Endometrium (tissue), 2 donors: Measurements from ENCODE around the gene POP7.

Source experiments
- FAIRE-seq: peaks from 2 replicates; lab custom pipeline; 2012; peaks lifted over from hg19 to GRCh38; lab: Jason Lieb, UNC
- donor health status: control.
- donor health status: control.

Gene POP7

DNA sequence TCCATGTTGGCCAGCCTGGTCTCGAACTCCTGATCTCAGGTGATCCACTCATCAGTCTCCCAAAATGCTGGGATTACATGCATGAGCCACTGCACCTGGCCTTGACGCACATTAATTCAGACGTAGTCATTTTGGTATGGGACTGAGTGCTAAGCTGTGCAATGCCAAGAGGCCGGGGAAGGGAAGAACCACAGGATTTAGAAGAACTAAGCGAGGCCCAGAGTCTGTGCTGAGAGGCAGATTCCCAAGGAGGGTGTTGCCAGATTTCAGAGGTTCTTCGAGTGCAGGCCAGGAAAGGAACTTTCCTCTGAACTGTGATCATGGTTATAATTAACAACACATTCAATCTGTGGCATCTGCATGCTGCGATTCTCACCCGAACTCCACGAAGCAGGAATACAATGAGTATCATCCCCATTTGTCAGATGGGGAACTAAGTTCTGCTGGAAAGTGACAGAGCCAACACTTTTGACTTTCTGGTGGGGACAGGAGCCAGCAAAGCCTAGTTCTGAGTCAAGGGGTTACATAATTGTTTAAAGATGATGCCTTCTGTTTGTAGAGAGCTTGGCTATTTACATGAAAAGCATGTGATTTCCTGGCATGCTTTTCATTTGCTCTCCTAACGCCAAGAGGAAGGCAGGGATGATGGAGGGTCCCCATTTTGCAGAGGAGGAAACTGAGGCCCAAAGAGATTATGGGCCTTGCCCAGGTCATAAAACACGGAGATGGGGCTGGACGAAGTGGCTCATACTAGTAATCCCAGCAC is 21.3 kb downstream of the POP7 start:
- no peak for FAIRE-seq

DNA sequence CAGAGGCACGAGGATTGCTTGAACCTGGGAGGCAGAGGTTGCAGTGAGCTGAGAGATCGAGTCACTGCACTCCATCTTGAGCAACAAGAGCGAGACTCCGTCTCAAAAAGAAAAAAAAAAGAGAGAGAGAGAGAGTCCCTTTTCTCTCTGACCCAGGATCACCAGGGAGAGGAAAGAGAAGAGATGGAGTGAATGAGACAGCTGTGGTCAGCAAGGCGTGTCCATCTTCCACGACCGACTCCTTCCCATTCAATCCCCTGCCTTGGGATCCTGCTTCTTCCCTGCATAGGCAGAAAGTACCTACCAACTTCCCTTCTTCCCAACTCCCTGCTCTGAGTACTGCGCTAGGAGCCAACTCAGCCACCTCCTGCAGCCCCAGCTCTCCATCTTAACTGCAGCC is 22.3 kb downstream of the POP7 start:
- FAIRE-seq, result no peak

DNA sequence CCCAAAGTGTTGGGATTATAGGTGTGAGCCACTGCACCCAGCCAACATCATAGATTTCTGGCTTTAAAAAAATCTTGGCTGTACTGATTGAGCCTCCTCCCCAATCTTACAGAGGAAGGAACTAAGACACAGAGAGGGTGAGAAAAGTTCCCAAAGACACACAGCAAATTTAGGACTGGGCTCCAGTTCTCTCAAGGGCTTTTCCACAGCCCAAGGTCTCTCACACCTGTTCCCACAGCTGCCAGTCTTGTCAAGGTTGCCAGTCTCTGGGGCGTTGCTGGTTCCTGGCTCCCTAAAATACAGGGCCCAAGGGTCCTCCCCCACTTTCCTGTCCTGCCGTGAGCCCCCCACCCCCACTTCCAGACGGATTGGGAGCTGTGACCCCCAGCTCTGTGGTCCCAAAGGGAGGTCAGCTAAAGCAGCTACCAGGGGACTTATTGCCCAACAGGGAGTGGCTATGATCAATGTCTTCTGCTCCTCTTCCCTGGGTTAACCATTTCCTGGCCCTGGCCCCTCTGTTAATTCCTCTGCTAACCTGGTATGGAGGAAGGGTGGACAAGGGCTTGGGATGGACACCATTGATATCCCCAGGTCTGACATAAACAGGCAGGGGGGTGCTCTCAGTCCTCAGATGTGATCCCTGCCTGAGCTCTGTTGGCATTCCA is 24.3 kb downstream of the POP7 start:
- no peak for FAIRE-seq

DNA sequence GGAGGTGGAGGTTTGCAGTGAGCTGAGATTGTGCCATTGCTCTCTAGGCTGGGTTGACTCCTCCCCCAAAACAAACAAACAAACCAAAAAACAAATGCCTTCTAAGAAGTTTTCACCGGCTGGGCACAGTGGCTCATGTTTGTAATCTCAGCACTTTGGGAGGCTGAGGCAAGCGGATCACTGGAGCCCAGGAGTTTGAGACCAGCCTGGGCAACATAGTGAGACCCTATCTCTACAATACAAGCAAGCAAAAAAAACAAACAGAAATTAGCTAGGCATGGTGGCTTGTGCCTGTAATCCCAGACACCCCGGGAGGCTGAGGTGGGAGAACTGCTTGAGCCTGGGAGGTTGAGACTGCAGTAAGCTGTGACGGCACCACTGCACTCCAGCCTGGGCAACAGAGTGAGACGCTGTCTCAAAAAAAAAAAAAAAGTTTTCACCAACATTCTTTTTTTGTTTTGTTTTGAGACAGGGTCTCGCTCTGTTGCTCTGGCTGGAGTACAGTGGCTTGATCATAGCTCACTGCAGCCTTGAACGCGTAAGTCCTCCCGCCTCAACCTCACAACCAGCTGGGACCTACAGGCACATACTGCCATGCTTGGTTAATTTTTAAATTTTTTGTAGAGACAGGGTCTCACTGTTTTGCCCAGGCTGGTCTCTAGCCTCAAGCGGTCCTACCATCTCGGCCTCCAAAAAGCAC is 26.2 kb downstream of the POP7 start:
- FAIRE-seq, result no peak

DNA sequence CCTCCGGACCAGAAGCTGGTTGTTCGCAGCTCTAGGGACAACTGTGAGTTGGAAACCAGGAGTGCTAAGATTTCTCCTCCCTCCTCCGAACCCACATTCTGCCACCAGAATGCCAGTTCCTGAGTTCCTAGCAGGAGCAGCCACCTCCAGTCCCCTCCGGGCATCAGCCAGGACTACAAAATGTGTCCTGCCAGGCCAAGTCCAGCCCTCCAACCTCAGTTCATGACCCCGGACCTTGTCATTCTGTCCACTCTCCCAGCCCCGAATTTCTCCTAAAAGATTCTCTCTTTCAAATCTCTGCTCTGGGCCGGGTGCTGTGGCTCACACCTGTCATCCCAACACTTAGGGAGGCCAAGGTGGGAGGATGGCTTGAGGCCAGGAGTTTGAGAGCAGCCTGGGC is 29.8 kb downstream of the POP7 start:
- no peak for FAIRE-seq

DNA sequence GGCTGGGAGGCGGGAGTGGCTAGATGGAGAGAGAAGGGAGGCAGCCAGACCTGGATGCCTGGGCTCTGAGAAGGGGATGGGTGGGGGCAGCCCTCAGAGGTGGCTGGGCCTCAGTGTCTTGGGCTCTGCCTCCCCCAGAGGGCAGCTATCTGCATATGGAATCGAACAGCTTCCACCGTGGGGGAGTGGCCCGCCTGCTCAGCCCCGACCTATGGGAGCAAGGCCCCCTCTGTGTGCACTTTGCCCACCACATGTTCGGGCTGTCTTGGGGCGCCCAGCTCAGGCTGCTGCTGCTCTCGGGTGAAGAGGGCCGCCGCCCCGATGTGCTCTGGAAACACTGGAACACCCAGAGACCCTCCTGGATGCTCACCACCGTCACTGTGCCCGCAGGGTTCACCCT is 30.8 kb downstream of the POP7 start:
- no peak for FAIRE-seq

DNA sequence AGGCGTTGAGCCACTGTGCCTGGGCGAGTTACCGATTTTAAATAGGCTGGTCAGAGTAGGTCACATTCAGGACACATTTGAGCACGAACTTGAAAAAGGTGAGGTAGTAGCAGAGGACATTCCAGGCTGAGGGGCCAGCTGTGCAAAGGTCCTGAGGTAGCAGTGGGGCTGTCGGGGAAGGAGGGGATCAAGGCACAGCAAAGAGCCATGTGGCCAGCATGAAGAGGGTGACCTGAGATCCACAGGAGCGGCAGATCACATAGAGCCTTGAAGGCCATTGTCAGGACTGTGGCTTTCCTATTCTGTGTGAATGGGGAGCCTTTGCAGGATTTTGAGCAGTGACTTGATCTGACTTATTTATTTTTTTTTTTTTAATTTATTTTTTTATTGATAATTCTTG is 34.0 kb downstream of the POP7 start:
- no peak for FAIRE-seq

DNA sequence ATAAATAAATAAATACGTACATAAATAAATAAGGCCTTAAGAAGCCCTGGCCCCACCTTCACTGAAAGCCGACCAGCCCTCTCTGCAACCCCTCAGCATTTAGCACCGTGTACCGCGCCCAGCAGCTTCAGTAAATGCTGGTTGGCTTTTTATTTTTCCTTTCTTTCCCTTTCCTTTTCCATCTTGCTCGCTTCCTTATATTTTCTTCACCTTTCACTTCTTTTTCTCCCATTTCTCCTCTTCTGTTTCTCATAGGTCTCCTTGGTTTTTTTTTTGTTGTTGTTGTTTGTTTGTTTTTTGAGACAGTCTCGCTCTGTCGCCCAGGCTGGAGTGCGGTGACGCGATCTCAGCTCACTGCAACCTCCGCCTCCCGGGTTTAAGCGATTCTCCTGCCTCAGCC is 38.7 kb downstream of the POP7 start:
- FAIRE-seq, result no peak

DNA sequence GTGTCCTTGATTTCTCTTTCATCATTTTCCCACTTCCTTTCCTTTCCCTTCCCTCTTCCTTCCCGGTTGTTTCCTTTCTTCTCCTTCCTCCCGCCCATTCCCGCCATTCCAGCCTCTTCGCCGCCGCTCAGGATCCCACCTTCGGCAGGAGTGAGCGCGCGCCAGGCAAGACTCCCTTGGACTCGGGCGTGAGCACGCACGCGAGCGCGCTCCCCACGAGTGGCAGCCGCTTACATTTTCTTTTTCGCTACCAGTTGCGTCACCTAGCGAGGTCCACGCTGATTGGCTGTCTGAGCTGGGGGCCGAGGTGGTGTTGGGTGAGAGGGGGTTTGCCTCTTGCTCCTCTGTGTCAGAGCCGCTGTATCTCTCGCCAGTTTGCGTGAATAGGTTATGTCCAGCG is 39.3 kb downstream of the POP7 start:
- no peak for FAIRE-seq

DNA sequence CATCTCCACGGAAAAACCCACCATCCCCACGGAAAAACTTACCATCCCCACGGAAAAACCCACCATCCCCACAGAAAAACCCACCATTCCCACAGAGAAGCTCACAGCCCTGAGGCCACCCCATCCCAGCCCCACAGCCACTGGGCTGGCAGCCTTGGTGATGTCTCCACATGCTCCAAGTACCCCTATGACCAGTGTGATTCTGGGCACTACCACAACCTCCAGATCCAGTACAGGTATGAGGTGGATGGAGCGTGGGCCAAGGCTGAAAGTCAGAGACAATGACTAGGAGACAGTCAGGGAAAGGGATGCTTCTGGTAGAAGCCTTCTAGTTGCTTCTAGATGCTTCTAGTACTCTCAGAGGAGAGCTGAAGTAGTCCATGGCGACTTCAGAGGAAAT is 47.1 kb downstream of the POP7 start:
- FAIRE-seq, result no peak

DNA sequence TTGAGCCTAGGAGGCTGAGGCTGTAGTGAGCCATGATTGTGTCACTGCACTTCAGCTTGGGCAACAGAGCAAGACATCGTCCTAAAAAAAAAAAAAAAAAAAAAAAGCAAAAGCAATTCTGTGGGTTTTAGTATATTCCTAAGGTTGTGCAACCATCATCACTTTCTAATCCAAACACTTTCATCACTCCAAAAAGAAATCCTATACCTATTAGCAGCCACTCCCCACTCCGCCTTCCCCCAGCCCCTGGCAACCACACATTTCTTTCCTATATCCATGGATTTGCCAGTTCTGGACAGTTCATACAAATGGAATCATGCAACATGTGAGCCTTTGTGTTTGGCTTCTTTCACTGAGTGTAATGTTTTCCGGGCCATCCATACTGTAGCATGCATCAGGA is 47.8 kb downstream of the POP7 start:
- FAIRE-seq, result no peak
